HEK293T (cell line): ENCODE measurements around the gene HYAL3.
A peak's percentile ranks its signal among the peaks of the same experiment; 100 is the strongest.

Experiments used
- CTCF ChIA-PET: fragments of 350-600 bp; formaldehyde crosslinking; extraction: SDS; loops from one replicate; lab custom pipeline; 2021; ENCODE audit warnings: antibody characterized with exemption, inconsistent platforms; lab: Yijun Ruan, JAX
- POLR2A ChIA-PET: fragments of 350-600 bp; formaldehyde crosslinking; extraction: SDS; loops from one replicate; lab custom pipeline; 2020; ENCODE audit warnings: antibody characterized with exemption, inconsistent platforms; lab: Yijun Ruan, JAX
- DNase-seq: peaks from one replicate; pipeline ENCODE4 v3.0.0; 2012; ENCODE audit warnings: mixed read lengths; ENCODE audit errors: extremely low spot score
- ARNT ChIP-seq: fragments of 450-650 bp; IDR thresholded peaks from 2 replicates; pipeline ENCODE4 v1.6.1; 2017; ENCODE audit warnings: mild to moderate bottlenecking
- BHLHE40 ChIP-seq: fragments of 450-650 bp; IDR thresholded peaks from 2 replicates; pipeline ENCODE4 v1.6.1; 2016; ENCODE audit warnings: mild to moderate bottlenecking, moderate library complexity, borderline replicate concordance
- CTBP1 ChIP-seq: fragments of 450-650 bp; IDR thresholded peaks from 2 replicates; pipeline ENCODE4 v1.6.1; 2016; ENCODE audit warnings: borderline replicate concordance
- ELF4 ChIP-seq: fragments of 450-650 bp; IDR thresholded peaks from 2 replicates; pipeline ENCODE4 v1.6.1; 2017; ENCODE audit warnings: antibody characterized with exemption
- FOXA1 ChIP-seq: fragments of 450-650 bp; IDR thresholded peaks from 2 replicates; pipeline ENCODE4 v1.6.1; 2016; ENCODE audit warnings: mild to moderate bottlenecking
- FOXK2 ChIP-seq: fragments of 450-650 bp; IDR thresholded peaks from 2 replicates; pipeline ENCODE4 v1.6.1; 2016; ENCODE audit warnings: mild to moderate bottlenecking
- FOXM1 ChIP-seq: fragments of 450-650 bp; IDR thresholded peaks from 2 replicates; pipeline ENCODE4 v1.6.1; 2017; ENCODE audit warnings: mild to moderate bottlenecking, borderline replicate concordance
- HDGF ChIP-seq: fragments of 450-650 bp; IDR thresholded peaks from 2 replicates; pipeline ENCODE4 v1.6.1; 2017; ENCODE audit warnings: antibody characterized with exemption, borderline replicate concordance
- L3MBTL2 ChIP-seq: fragments of 450-650 bp; conservative IDR thresholded peaks from 2 replicates; pipeline ENCODE4 v1.6.1; 2016; ENCODE audit warnings: mild to moderate bottlenecking
- LEF1 ChIP-seq: fragments of 450-650 bp; IDR thresholded peaks from 2 replicates; pipeline ENCODE4 v1.6.1; 2017; ENCODE audit warnings: mild to moderate bottlenecking, borderline replicate concordance
- NFRKB ChIP-seq: fragments of 450-650 bp; IDR thresholded peaks from 2 replicates; pipeline ENCODE4 v1.6.1; 2016; ENCODE audit warnings: mild to moderate bottlenecking, moderate library complexity
- PKNOX1 ChIP-seq: fragments of 450-650 bp; IDR thresholded peaks from 2 replicates; pipeline ENCODE4 v1.6.1; 2016
- SP1 ChIP-seq: fragments of 450-650 bp; IDR thresholded peaks from 2 replicates; pipeline ENCODE4 v1.6.1; 2017
- SUZ12 ChIP-seq: fragments of 450-650 bp; IDR thresholded peaks from 2 replicates; pipeline ENCODE4 v1.6.1; 2016; ENCODE audit warnings: mild to moderate bottlenecking
- TARDBP ChIP-seq: fragments of 450-650 bp; IDR thresholded peaks from 2 replicates; pipeline ENCODE4 v1.6.1; 2016
- ZNF384 ChIP-seq: fragments of 450-650 bp; IDR thresholded peaks from 2 replicates; pipeline ENCODE4 v1.6.1; 2016

The HYAL3 gene

GRCh38 chr3:50269977-50270413, 29.2 kb downstream of the HYAL3 start:
- POLR2A ChIA-PET: interaction anchor here (1.0 to 2.0 kb wide), 4 partner anchors 10 to 67 kb away, joined by 3 to 8 read pairs (median 4); no protein-coding TSS in a partner anchor

GRCh38 chr3:50269460-50269859, 29.7 kb downstream of the HYAL3 start:
- TF ChIP-seq FOXA1: no peak
- TF ChIP-seq L3MBTL2: no peak
- no peak for TF ChIP-seq PKNOX1
- TF ChIP-seq ARNT: no peak
- no peak for TF ChIP-seq ELF4
- TF ChIP-seq BHLHE40: no peak
- TF ChIP-seq TARDBP: no peak
- TF ChIP-seq FOXM1: no peak
- no peak for TF ChIP-seq CTBP1
- TF ChIP-seq LEF1: no peak
- no peak for TF ChIP-seq SUZ12
- TF ChIP-seq HDGF: no peak
- TF ChIP-seq ZNF384: no peak
- ChIA-PET CTCF (interaction anchor here (1.4 kb wide), 1 partner anchor 23 kb away, joined by 5 read pairs; no protein-coding TSS in a partner anchor), POLR2A (interaction anchor here (1.0 to 2.0 kb wide), 3 partner anchors 10 to 68 kb away, joined by 4 to 8 read pairs (median 5); no protein-coding TSS in a partner anchor)
- no peak for DNase-seq

More at GRCh38 chr3:50269977-50270413, 29.2 kb downstream of the HYAL3 start:
- DNase-seq: no peak
- no peak for TF ChIP-seq SUZ12
- TF ChIP-seq BHLHE40: no peak
- TF ChIP-seq CTBP1: no peak
- CTCF ChIA-PET: interaction anchor here (1.4 to 2.6 kb wide), 2 partner anchors 10 to 23 kb away, joined by 5 to 9 read pairs; no protein-coding TSS in a partner anchor

DNA sequence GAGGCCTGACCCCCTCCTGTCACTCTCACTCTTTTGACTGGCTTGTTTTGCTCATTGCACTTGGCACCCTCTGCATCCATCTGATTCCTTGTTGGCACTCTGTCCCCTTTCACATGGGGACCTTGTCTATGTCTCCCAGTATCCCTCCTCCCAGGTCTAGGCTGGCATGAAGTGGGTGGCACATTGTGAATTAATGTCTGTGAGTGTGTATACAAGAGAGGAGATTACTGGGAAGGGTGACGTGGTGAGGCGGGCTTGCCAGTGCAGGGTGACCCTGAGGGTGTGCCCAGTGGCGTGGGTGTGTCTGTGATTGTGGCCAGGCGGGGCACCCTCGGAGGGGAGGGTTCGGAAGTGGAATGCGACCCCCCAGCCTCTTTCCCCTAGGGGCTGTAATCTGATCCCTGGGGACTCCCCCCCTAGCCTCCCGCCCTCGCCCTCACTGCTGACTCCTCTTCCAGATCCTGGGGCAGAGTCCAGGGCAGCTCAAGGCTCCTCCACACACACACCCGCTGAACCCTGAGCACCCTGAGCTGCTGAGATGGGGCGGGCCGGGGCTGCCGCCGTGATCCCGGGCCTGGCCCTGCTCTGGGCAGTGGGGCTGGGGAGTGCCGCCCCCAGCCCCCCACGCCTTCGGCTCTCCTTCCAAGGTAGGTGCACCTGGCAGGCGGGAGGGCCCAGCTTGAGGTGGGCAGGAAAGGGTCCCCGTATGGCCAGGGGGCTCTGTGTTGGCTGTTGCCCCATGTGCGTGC, 30.3 kb downstream of the HYAL3 start, which contains the start of gene SEMA3B:
Gene SEMA3B, plus strand, starts transcription at position 445 of the 749 bp plus-strand sequence. Its CDS starts 94 bp downstream, at position 539.
- TF ChIP-seq TARDBP (no peak), ARNT (no peak), ELF4 (no peak), PKNOX1 (no peak), HDGF (no peak), LEF1 (no peak), SUZ12 (no peak), CTBP1 (no peak), FOXK2 (no peak), FOXA1 (no peak), SP1 (no peak), ZNF384 (no peak), NFRKB (no peak), BHLHE40 (no peak), FOXM1 (no peak)
- CTCF ChIA-PET: interaction anchor here (1.4 kb wide), 1 partner anchor 22 kb away, joined by 5 read pairs; no protein-coding TSS in a partner anchor
- no peak for DNase-seq
- POLR2A ChIA-PET: interaction anchor here (1.0 to 2.0 kb wide), 4 partner anchors 9 to 68 kb away, joined by 4 to 8 read pairs (median 4); no protein-coding TSS in a partner anchor

DNA sequence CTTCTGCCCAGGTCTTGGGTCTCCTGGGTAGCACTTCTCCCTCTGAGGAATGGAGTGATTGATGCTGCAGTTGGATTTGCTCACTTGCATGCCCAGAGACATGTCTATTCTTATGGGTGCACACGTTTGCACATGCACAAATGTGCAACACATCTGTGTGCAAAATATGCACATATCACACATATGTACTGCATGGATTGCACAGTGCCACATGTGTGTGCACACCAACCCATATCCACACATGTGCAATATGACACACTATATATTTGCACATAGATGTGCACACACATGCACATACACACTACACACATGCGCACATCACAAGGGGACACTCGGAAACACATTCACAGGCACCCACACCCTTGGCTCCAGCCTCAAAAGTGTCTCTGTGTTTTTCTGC, 30.9 kb downstream of the HYAL3 start:
- POLR2A ChIA-PET: interaction anchor here (0.8 to 2.6 kb wide), 6 partner anchors 9 to 339 kb away, joined by 3 to 12 read pairs (median 5); partner anchors contain the start of genes GNAI2 and MON1A
- no peak for TF ChIP-seq L3MBTL2
- no peak for TF ChIP-seq NFRKB
- TF ChIP-seq FOXK2: no peak
- TF ChIP-seq HDGF: no peak
- no peak for TF ChIP-seq ARNT
- TF ChIP-seq ZNF384: no peak
- no peak for TF ChIP-seq ELF4
- TF ChIP-seq SUZ12: no peak
- TF ChIP-seq LEF1: no peak
- no peak for TF ChIP-seq FOXA1
- no peak for TF ChIP-seq BHLHE40
- no peak for TF ChIP-seq PKNOX1
- no peak for TF ChIP-seq SP1
- TF ChIP-seq FOXM1: no peak
- CTCF ChIA-PET: interaction anchor here (0.8 to 1.6 kb wide), 3 partner anchors 11 to 39 kb away, joined by 3 to 5 read pairs (median 3); no protein-coding TSS in a partner anchor
- DNase-seq: no peak

DNA sequence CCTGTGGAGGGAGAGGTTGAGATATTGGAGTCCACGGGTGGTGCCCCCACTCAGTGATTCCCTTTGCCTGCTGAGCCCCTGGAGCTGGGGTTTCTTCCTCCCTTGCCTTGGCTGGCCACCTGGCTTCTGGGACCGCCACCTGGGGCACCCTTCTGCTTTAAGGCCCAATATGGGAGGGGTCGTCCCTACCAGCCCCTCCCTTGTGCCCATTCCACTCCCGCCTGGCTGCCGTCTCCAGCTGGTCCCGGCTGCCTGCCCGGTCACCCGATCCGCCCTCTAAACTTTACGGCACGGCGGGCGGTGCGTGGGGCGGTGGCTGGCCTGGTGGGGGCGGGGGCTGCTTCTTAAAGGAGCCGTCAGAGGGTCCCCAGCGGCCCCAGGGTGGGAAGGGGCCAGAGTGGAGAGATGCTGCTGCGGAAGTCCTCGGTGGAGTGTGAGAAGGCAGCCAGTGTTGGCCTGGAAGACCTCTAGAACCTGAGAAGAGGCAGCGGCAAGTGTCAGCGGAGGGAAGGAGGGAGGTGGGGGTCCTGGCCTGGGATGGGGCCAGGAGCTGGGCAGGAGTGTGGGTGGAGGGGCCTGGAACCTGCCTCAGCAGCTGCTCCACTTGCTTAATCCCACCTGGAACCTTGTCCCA, 31.8 kb downstream of the HYAL3 start:
- TF ChIP-seq BHLHE40: no peak
- TF ChIP-seq ARNT: no peak
- TF ChIP-seq HDGF: no peak
- no peak for TF ChIP-seq ZNF384
- no peak for TF ChIP-seq FOXK2
- no peak for TF ChIP-seq PKNOX1
- no peak for TF ChIP-seq CTBP1
- no peak for TF ChIP-seq FOXA1
- ChIA-PET CTCF (interaction anchor here (0.6 to 1.6 kb wide), 7 partner anchors 8 to 73 kb away, joined by 3 to 5 read pairs (median 3); no protein-coding TSS in a partner anchor), POLR2A (interaction anchor here (0.6 to 2.6 kb wide), 8 partner anchors 30 to 338 kb away, joined by 3 to 12 read pairs (median 4); partner anchors contain the start of genes GNAI2, MON1A and SLC38A3)
- DNase-seq: peak; percentile 55
